ENCODE results near the gene SLC9A3. TPM values are rescaled to one million over a fixed set of nuclear protein-coding genes. Genes with fewer than 3 reads are reported as not detected.

The SLC9A3 gene
- polyA plus RNA-seq, 1 of the 3 experiments (the other 2 are of a cell fraction): 1.9 TPM

DNA sequence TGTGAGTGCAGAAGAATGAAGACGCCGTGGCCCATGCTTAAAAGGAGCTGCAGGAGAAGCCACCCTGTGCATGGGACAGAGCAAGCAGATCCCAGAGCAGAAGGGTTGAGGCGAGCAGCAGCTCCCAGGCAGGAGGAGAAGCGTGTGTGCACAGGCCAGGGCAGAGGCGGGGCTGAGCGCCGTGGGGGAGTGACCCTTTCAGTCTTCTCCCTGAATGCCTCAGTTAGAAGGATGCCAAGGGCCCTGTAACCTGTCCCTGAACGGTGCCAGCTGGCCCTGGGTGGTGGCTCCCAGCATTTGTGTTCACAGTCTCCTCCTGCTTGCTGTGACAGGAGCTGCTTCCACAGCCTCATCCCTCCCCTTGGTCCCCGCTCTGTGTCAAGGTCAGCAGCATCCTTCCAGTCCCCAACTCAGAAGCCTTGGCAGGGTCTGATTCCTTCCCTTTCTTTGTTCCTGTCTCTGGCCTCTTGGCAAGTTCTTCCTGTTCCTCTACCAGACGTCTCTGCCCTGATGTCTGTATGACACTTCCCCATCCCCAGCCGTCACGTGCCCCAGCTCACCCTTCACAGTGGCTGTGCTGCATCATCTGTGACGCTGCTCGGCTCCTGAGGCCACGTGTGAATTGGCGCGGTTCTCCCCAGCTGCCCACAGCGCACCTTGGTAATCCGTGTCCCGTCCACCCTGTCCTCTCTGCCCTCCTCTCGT, 76.0 kb downstream of the SLC9A3 start:
- H3K27me3 ChIP-seq (ENCODE audit: insufficient read depth): no peaks in the 10 kb centered on the region
- DNase-seq: no peak
- H3K9me3 ChIP-seq: peaks cover 11% of the 10 kb centered on the region
- peaks cover 51 to 67% of the 10 kb centered on the region in 2 experiments for H3K36me3 ChIP-seq (replicated peaks in 1 of 2; ENCODE audit: control insufficient read depth in 1 of 2, insufficient read depth in 2 of 2, low read length in 1 of 2)
- no peaks in the 10 kb centered on the region for H3F3A ChIP-seq (replicated peaks; ENCODE audit: insufficient read depth)
- CTCF ChIA-PET: interaction anchor here (1.0 to 1.3 kb wide), 2 partner anchors 10 to 131 kb away, joined by 3 read pairs; no protein-coding TSS in a partner anchor
- POLR2A ChIA-PET: no interaction called here
- H3K79me2 ChIP-seq (ENCODE audit: insufficient read depth): peaks cover 47% of the 10 kb centered on the region
- no peaks in the 10 kb centered on the region; the same call in 1 of the 2 replicates for H4K20me1 ChIP-seq (ENCODE audit: insufficient read depth)
- H3K4me2 ChIP-seq: no peak overlapping the region
- TF ChIP-seq, protein P1, sequence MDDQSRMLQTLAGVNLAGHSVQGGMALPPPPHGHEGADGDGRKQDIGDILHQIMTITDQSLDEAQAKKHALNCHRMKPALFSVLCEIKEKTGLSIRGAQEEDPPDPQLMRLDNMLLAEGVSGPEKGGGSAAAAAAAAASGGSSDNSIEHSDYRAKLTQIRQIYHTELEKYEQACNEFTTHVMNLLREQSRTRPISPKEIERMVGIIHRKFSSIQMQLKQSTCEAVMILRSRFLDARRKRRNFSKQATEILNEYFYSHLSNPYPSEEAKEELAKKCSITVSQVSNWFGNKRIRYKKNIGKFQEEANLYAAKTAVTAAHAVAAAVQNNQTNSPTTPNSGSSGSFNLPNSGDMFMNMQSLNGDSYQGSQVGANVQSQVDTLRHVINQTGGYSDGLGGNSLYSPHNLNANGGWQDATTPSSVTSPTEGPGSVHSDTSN (IDR thresholded peaks at IDR 0.05): no peak
- TF ChIP-seq RXRA (IDR thresholded peaks at IDR 0.05; ENCODE audit: borderline replicate concordance, low read depth): no peak
- no peak for TF ChIP-seq JUND (IDR thresholded peaks at IDR 0.05)
- TF ChIP-seq NFIC (IDR thresholded peaks at IDR 0.05; ENCODE audit: borderline replicate concordance): no peak
- TF ChIP-seq, protein P2, sequence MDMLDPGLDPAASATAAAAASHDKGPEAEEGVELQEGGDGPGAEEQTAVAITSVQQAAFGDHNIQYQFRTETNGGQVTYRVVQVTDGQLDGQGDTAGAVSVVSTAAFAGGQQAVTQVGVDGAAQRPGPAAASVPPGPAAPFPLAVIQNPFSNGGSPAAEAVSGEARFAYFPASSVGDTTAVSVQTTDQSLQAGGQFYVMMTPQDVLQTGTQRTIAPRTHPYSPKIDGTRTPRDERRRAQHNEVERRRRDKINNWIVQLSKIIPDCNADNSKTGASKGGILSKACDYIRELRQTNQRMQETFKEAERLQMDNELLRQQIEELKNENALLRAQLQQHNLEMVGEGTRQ (IDR thresholded peaks at IDR 0.05; ENCODE audit: borderline replicate concordance, low read depth, low read length): no peak
- no peak for TF ChIP-seq MXI1 (IDR thresholded peaks at IDR 0.05; ENCODE audit: low read depth, low read length)
- TF ChIP-seq, protein P3, sequence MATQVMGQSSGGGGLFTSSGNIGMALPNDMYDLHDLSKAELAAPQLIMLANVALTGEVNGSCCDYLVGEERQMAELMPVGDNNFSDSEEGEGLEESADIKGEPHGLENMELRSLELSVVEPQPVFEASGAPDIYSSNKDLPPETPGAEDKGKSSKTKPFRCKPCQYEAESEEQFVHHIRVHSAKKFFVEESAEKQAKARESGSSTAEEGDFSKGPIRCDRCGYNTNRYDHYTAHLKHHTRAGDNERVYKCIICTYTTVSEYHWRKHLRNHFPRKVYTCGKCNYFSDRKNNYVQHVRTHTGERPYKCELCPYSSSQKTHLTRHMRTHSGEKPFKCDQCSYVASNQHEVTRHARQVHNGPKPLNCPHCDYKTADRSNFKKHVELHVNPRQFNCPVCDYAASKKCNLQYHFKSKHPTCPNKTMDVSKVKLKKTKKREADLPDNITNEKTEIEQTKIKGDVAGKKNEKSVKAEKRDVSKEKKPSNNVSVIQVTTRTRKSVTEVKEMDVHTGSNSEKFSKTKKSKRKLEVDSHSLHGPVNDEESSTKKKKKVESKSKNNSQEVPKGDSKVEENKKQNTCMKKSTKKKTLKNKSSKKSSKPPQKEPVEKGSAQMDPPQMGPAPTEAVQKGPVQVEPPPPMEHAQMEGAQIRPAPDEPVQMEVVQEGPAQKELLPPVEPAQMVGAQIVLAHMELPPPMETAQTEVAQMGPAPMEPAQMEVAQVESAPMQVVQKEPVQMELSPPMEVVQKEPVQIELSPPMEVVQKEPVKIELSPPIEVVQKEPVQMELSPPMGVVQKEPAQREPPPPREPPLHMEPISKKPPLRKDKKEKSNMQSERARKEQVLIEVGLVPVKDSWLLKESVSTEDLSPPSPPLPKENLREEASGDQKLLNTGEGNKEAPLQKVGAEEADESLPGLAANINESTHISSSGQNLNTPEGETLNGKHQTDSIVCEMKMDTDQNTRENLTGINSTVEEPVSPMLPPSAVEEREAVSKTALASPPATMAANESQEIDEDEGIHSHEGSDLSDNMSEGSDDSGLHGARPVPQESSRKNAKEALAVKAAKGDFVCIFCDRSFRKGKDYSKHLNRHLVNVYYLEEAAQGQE (IDR thresholded peaks at IDR 0.05; ENCODE audit: low read depth, low read length): no peak
- TF ChIP-seq, protein P4, sequence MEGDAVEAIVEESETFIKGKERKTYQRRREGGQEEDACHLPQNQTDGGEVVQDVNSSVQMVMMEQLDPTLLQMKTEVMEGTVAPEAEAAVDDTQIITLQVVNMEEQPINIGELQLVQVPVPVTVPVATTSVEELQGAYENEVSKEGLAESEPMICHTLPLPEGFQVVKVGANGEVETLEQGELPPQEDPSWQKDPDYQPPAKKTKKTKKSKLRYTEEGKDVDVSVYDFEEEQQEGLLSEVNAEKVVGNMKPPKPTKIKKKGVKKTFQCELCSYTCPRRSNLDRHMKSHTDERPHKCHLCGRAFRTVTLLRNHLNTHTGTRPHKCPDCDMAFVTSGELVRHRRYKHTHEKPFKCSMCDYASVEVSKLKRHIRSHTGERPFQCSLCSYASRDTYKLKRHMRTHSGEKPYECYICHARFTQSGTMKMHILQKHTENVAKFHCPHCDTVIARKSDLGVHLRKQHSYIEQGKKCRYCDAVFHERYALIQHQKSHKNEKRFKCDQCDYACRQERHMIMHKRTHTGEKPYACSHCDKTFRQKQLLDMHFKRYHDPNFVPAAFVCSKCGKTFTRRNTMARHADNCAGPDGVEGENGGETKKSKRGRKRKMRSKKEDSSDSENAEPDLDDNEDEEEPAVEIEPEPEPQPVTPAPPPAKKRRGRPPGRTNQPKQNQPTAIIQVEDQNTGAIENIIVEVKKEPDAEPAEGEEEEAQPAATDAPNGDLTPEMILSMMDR (IDR thresholded peaks at IDR 0.05): no peak
- TF ChIP-seq RAD21 (IDR thresholded peaks at IDR 0.05; ENCODE audit: low read length): no peak
- TF ChIP-seq, protein P5, sequence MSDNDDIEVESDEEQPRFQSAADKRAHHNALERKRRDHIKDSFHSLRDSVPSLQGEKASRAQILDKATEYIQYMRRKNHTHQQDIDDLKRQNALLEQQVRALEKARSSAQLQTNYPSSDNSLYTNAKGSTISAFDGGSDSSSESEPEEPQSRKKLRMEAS (IDR thresholded peaks at IDR 0.05; ENCODE audit: low read depth): no peak
- no peak for TF ChIP-seq RCOR1 (IDR thresholded peaks at IDR 0.05; ENCODE audit: low read length)
- no peak for TF ChIP-seq SIN3A (IDR thresholded peaks at IDR 0.05; ENCODE audit: borderline replicate concordance, low read depth, low read length)
- no peak for TF ChIP-seq ELF1 (IDR thresholded peaks at IDR 0.05)
- TF ChIP-seq EZH2phosphoT487 (IDR thresholded peaks at IDR 0.05; ENCODE audit: borderline replicate concordance, low read depth): no peak
- no peak for TF ChIP-seq GATA2 (CRISPR knock-in tag; IDR thresholded peaks at IDR 0.05)
- no peak for TF ChIP-seq TCF12 (IDR thresholded peaks at IDR 0.05)
- TF ChIP-seq MEF2A (IDR thresholded peaks at IDR 0.05; ENCODE audit: borderline replicate concordance, low read depth): no peak
- no peak for TF ChIP-seq FOXM1 (IDR thresholded peaks at IDR 0.05; ENCODE audit: low read depth)
- TF ChIP-seq, protein P6, sequence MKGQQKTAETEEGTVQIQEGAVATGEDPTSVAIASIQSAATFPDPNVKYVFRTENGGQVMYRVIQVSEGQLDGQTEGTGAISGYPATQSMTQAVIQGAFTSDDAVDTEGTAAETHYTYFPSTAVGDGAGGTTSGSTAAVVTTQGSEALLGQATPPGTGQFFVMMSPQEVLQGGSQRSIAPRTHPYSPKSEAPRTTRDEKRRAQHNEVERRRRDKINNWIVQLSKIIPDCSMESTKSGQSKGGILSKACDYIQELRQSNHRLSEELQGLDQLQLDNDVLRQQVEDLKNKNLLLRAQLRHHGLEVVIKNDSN (IDR thresholded peaks at IDR 0.05; ENCODE audit: borderline replicate concordance, low read depth): no peak
- 92% methylated on average over 18 of the region's 21 CpGs for WGBS (ENCODE audit: low lambda C conversion rate)
- H3K27ac ChIP-seq (ENCODE audit: low read depth in 2 of 2, low read length in 1 of 2): no peak overlapping the region
- peaks cover 0 to 11% of the 10 kb centered on the region in 2 experiments; a peak in 1 of 4 replicates for H3K4me1 ChIP-seq (ENCODE audit: control insufficient read depth in 1 of 2, insufficient read depth in 2 of 2, low read depth in 1 of 2, low read length in 1 of 2)
- H3K9ac ChIP-seq: no peak overlapping the region
- no peak overlapping the region for H3K4me3 ChIP-seq (ENCODE audit: low read depth in 2 of 2, low read length in 1 of 2)
- no peaks in the 10 kb centered on the region for H3K9me2 ChIP-seq
- no peak overlapping the region for H2AFZ ChIP-seq (ENCODE audit: low read depth)
